Loucy (cell line): ENCODE measurements around the gene ARID1B.

Experiments
- H2AFZ ChIP-seq: fragments of 200-600 bp; sonication (generic); 2 replicates; pipeline ENCODE4 v1.6.0; 2016; ENCODE audit warnings: antibody characterized with exemption, mild to moderate bottlenecking, low read length, moderate library complexity
- H3F3A ChIP-seq: fragments of 200-600 bp; 2 replicates; pipeline ENCODE4 v1.6.0; 2016; ENCODE audit warnings: antibody characterized with exemption, low read depth, mild to moderate bottlenecking
- H3K27me3 ChIP-seq: fragments of 200-600 bp; sonication (generic); 2 replicates; pipeline ENCODE4 v1.6.1; 2014; ENCODE audit warnings: low read length, mild to moderate bottlenecking; ENCODE audit not compliant: insufficient read depth, poor library complexity, severe bottlenecking
- H3K36me3 ChIP-seq: fragments of 200-600 bp; sonication (generic); 2 replicates; pipeline ENCODE4 v1.6.1; 2016; ENCODE audit warnings: low read length; ENCODE audit not compliant: insufficient read depth
- H3K4me1 ChIP-seq: fragments of 200-600 bp; sonication (generic); 2 replicates; pipeline ENCODE4 v1.5.1; 2014; ENCODE audit warnings: low read length, mild to moderate bottlenecking; ENCODE audit not compliant: insufficient read depth, poor library complexity, severe bottlenecking
- H3K4me2 ChIP-seq: fragments of 200-600 bp; sonication (generic); 2 replicates; pipeline ENCODE4 v1.6.0; 2014; ENCODE audit warnings: antibody characterized with exemption, low read length, low read depth, mild to moderate bottlenecking; ENCODE audit not compliant: poor library complexity, severe bottlenecking
- H3K4me3 ChIP-seq: fragments of 200-600 bp; sonication (generic); 2 replicates; pipeline ENCODE4 v1.5.1; 2014; ENCODE audit warnings: low read length, mild to moderate bottlenecking, mixed read lengths; ENCODE audit not compliant: poor library complexity, severe bottlenecking
- H3K79me2 ChIP-seq: fragments of 200-600 bp; sonication (generic); 2 replicates; pipeline ENCODE4 v1.6.1; 2014; ENCODE audit warnings: low read length; ENCODE audit not compliant: insufficient read depth
- H3K9ac ChIP-seq: fragments of 200-600 bp; sonication (generic); 2 replicates; pipeline ENCODE4 v1.6.0; 2014; ENCODE audit warnings: mild to moderate bottlenecking, low read depth, low read length, moderate library complexity; ENCODE audit not compliant: poor library complexity, severe bottlenecking
- H3K9me2 ChIP-seq: fragments of 200-600 bp; sonication (generic); replicated peaks from 2 replicates; pipeline ENCODE4 v1.6.1; 2016; ENCODE audit warnings: low read depth, low read length, mixed read lengths
- H3K9me3 ChIP-seq: fragments of 200-600 bp; sonication (generic); 2 replicates; pipeline ENCODE4 v1.6.1; 2014; ENCODE audit warnings: mild to moderate bottlenecking, antibody characterized with exemption, low read length, low read depth; ENCODE audit not compliant: insufficient read depth
- H4K20me1 ChIP-seq: fragments of 200-600 bp; sonication (generic); 2 replicates; pipeline ENCODE4 v1.6.0; 2014; ENCODE audit warnings: antibody characterized with exemption, low read length, mild to moderate bottlenecking; ENCODE audit not compliant: insufficient read depth, poor library complexity, severe bottlenecking
- CTCF ChIP-seq: fragments of 200-600 bp; sonication (generic); conservative IDR thresholded peaks from 2 replicates; pipeline ENCODE4 v1.5.1; 2014; ENCODE audit warnings: mild to moderate bottlenecking, antibody characterized with exemption, low read length
- EZH2phosphoT487 ChIP-seq: fragments of 200-600 bp; IDR thresholded peaks from 2 replicates; pipeline ENCODE4 v1.6.1; 2018; ENCODE audit warnings: antibody characterized with exemption, mild to moderate bottlenecking, moderate library complexity, borderline replicate concordance

The ARID1B gene

GRCh38 chr6:156869980-156870398, 92.8 kb downstream of the ARID1B start:
- Histone ChIP-seq H4K20me1 (peaks cover 86% of the 10 kb centered on the region), H3K36me3 (peaks cover 16% of the 10 kb centered on the region), H3K4me2 (no peak overlapping the region), H3F3A (no peaks in the 10 kb centered on the region), H3K79me2 (peaks cover 100% of the 10 kb centered on the region), H3K27me3 (no peaks in the 10 kb centered on the region), H3K4me1 (peaks cover 4% of the 10 kb centered on the region), H3K9me3 (no peaks in the 10 kb centered on the region), H3K4me3 (no peak overlapping the region), H3K9ac (no peak overlapping the region), H2AFZ (no peak overlapping the region), H3K9me2 (no peaks in the 10 kb centered on the region)
- TF ChIP-seq CTCF (no peak), EZH2phosphoT487 (no peak)

GRCh38 chr6:156870924-156871539, 93.9 kb downstream of the ARID1B start:
- Histone ChIP-seq H3K4me1 (peaks cover 11% of the 10 kb centered on the region), H3K9me3 (no peaks in the 10 kb centered on the region), H3K4me3 (no peak overlapping the region), H3K4me2 (no peak overlapping the region), H2AFZ (no peak overlapping the region), H3K36me3 (peaks cover 16% of the 10 kb centered on the region), H3K9ac (no peak overlapping the region), H4K20me1 (peaks cover 87% of the 10 kb centered on the region), H3K27me3 (no peaks in the 10 kb centered on the region), H3K79me2 (peaks cover 100% of the 10 kb centered on the region), H3K9me2 (no peaks in the 10 kb centered on the region), H3F3A (no peaks in the 10 kb centered on the region)
- no peak for TF ChIP-seq EZH2phosphoT487
- no peak for TF ChIP-seq CTCF

- Histone ChIP-seq H2AFZ (no peak overlapping the region), H3K9me3 (no peaks in the 10 kb centered on the region), H3K4me2 (no peak overlapping the region), H4K20me1 (peaks cover 92% of the 10 kb centered on the region), H3K4me1 (peaks cover 11% of the 10 kb centered on the region), H3K4me3 (no peak overlapping the region), H3K9me2 (no peaks in the 10 kb centered on the region), H3K79me2 (peaks cover 100% of the 10 kb centered on the region), H3K9ac (no peak overlapping the region), H3F3A (no peaks in the 10 kb centered on the region), H3K36me3 (peaks cover 12% of the 10 kb centered on the region), H3K27me3 (no peaks in the 10 kb centered on the region)
- TF ChIP-seq EZH2phosphoT487 (no peak), CTCF (no peak)
Measured at GRCh38 chr6:156872903-156873302, 95.7 kb downstream of the ARID1B start.
